SK-N-SH (cell line): ENCODE data around the gene RPS28. TPM values are rescaled to one million over a fixed set of nuclear protein-coding genes. Genes with fewer than 3 reads are reported as not detected.

Experiments
- CTCF ChIA-PET: fragments of 300-600, 350-600 bp; formaldehyde crosslinking; extraction: SDS; loops from one replicate; lab custom pipeline; 2021; lab: Yijun Ruan, JAX
- POLR2A ChIA-PET: fragments of 350-600 bp; sonication (Branson Sonifier 250); formaldehyde crosslinking; extraction: SDS; loops from one replicate; lab custom pipeline; 2020; ENCODE audit warnings: antibody characterized with exemption, inconsistent platforms; lab: Yijun Ruan, JAX
- DNase-seq: peaks from one replicate; pipeline ENCODE4 v3.0.0; 2012
- H2AFZ ChIP-seq: fragments of 200-600 bp; sonication (generic); 2 replicates; pipeline ENCODE4 v1.8.1; 2016; ENCODE audit warnings: antibody characterized with exemption, mild to moderate bottlenecking, low read depth
- H3F3A ChIP-seq: fragments of 200-600 bp; sonication (generic); replicated peaks from 2 replicates; pipeline ENCODE3; 2016; ENCODE audit warnings: antibody characterized with exemption, mild to moderate bottlenecking; ENCODE audit not compliant: insufficient read depth
- H3K27ac ChIP-seq, 2 experiments: fragments of 200-500 bp in 1 of 2; fragments of 200-600 bp in 1 of 2; sonication (Bioruptor generic) in 1 of 2; sonication (generic), shearing (Covaris generic) in 1 of 2; 2 replicates each; pipeline versions ENCODE4 v1.5.1 to v1.6.1; 2014 to 2016; ENCODE audit warnings: low read depth in 2 of 2, inconsistent platforms in 1 of 2, low read length in 1 of 2, mild to moderate bottlenecking in 1 of 2, mixed read lengths in 1 of 2
- H3K27me3 ChIP-seq: fragments of 200-600 bp; sonication (generic), shearing (Covaris generic); 2 replicates; pipeline ENCODE4 v1.6.1; 2016; ENCODE audit warnings: mixed run types; ENCODE audit not compliant: insufficient read depth
- H3K36me3 ChIP-seq, 2 experiments: fragments of 200-500 bp in 1 of 2; fragments of 200-600 bp in 1 of 2; sonication (Bioruptor generic) in 1 of 2; sonication (generic) in 1 of 2; replicated peaks in 1 of 2; 2 replicates each; pipeline versions ENCODE3 to v1.5.1; 2014 to 2016; ENCODE audit warnings: low read length in 1 of 2, mild to moderate bottlenecking in 1 of 2; ENCODE audit not compliant: insufficient read depth in 2 of 2, control insufficient read depth in 1 of 2
- H3K4me1 ChIP-seq, 2 experiments: fragments of 200-500 bp in 1 of 2; fragments of 200-600 bp in 1 of 2; sonication (Bioruptor generic) in 1 of 2; sonication (generic), shearing (Covaris generic) in 1 of 2; 2 replicates each; pipeline versions ENCODE4 v1.5.1 to v1.6.1; 2014 to 2016; ENCODE audit warnings: low read depth in 1 of 2, low read length in 1 of 2, mixed run types in 1 of 2; ENCODE audit not compliant: insufficient read depth in 2 of 2, control insufficient read depth in 1 of 2
- H3K4me2 ChIP-seq: fragments of 200-600 bp; sonication (generic), shearing (Covaris generic); 2 replicates; pipeline ENCODE4 v1.6.1; 2017; ENCODE audit warnings: mixed run types
- H3K4me3 ChIP-seq, 2 experiments: fragments of 200-500 bp in 1 of 2; fragments of 200-600 bp in 1 of 2; sonication (Bioruptor generic) in 1 of 2; sonication (generic), shearing (Covaris generic) in 1 of 2; 2 replicates each; pipeline versions ENCODE4 v1.5.1 to v1.8.1; 2014 to 2016; ENCODE audit warnings: low read depth in 2 of 2, inconsistent platforms in 1 of 2, low read length in 1 of 2, mild to moderate bottlenecking in 1 of 2, mixed read lengths in 1 of 2, moderate library complexity in 1 of 2
- H3K79me2 ChIP-seq: fragments of 200-600 bp; sonication (generic); 2 replicates; pipeline ENCODE4 v1.8.1; 2017; ENCODE audit warnings: mild to moderate bottlenecking; ENCODE audit not compliant: insufficient read depth
- H3K9ac ChIP-seq: fragments of 200-600 bp; sonication (generic); 2 replicates; pipeline ENCODE4 v1.6.1; 2017; ENCODE audit warnings: mixed run types
- H3K9me2 ChIP-seq: fragments of 200-600 bp; sonication (generic); 2 replicates; pipeline ENCODE4 v1.6.1; 2017; ENCODE audit warnings: mixed run types
- H3K9me3 ChIP-seq: fragments of 200-600 bp; sonication (generic); 2 replicates; pipeline ENCODE4 v1.6.1; 2017; ENCODE audit warnings: mixed run types, mild to moderate bottlenecking, moderate library complexity
- H4K20me1 ChIP-seq: fragments of 200-600 bp; sonication (generic); 2 replicates; pipeline ENCODE4 v1.6.1; 2017; ENCODE audit warnings: mild to moderate bottlenecking, mixed run types; ENCODE audit not compliant: insufficient read depth
- CHD2 ChIP-seq: fragments of 150-350 bp; IDR thresholded peaks from 2 replicates; pipeline ENCODE4 v1.6.1; 2018; ENCODE audit warnings: low read length; ENCODE audit not compliant: partially characterized antibody
- ELF1 ChIP-seq: IDR thresholded peaks from 2 replicates; pipeline ENCODE4 v1.4.0; 2012
- EZH2phosphoT487 ChIP-seq: fragments of 200-600 bp; sonication (generic); IDR thresholded peaks from 2 replicates; pipeline ENCODE4 v1.6.1; 2017; ENCODE audit warnings: low read depth, mixed run types, mild to moderate bottlenecking, antibody characterized with exemption, moderate library complexity, borderline replicate concordance
- FOSL2 ChIP-seq: IDR thresholded peaks from 2 replicates; pipeline ENCODE4 v1.4.0; 2012; ENCODE audit warnings: low read depth, mild to moderate bottlenecking, moderate library complexity, borderline replicate concordance
- FOXM1 ChIP-seq: IDR thresholded peaks from 2 replicates; pipeline ENCODE4 v1.4.0; 2012; ENCODE audit warnings: low read depth, mild to moderate bottlenecking
- GABPA ChIP-seq: IDR thresholded peaks from 2 replicates; pipeline ENCODE4 v1.4.0; 2012; ENCODE audit warnings: low read depth, mild to moderate bottlenecking
- GATA2 ChIP-seq: sonication (generic); formaldehyde crosslinking; IDR thresholded peaks from 2 replicates; pipeline ENCODE4 v1.5.0; 2020; ENCODE audit warnings: mild to moderate bottlenecking, missing genetic modification reagents
- JUND ChIP-seq: IDR thresholded peaks from 2 replicates; pipeline ENCODE4 v1.4.0; 2012
- MEF2A ChIP-seq: IDR thresholded peaks from 2 replicates; pipeline ENCODE4 v1.4.0; 2012; ENCODE audit warnings: low read depth, borderline replicate concordance
- MXI1 ChIP-seq: IDR thresholded peaks from 2 replicates; pipeline ENCODE4 v1.6.1; 2012; ENCODE audit warnings: mild to moderate bottlenecking, low read depth, low read length, improper control_type of control experiment
- NFIC ChIP-seq: IDR thresholded peaks from 2 replicates; pipeline ENCODE4 v1.4.0; 2012; ENCODE audit warnings: borderline replicate concordance
- NRF1 ChIP-seq: IDR thresholded peaks from 2 replicates; pipeline ENCODE4 v1.6.1; 2012; ENCODE audit warnings: low read depth, mild to moderate bottlenecking, low read length
- POLR2AphosphoS5 ChIP-seq: IDR thresholded peaks from 2 replicates; pipeline ENCODE4 v1.6.1; 2012; ENCODE audit warnings: low read depth, low read length
- RAD21 ChIP-seq: IDR thresholded peaks from 2 replicates; pipeline ENCODE4 v1.6.1; 2012; ENCODE audit warnings: mild to moderate bottlenecking, low read length
- RCOR1 ChIP-seq: fragments of 150-350 bp; IDR thresholded peaks from 2 replicates; pipeline ENCODE4 v1.6.1; 2017; ENCODE audit warnings: antibody characterized with exemption, low read length
- RFX5 ChIP-seq: IDR thresholded peaks from 2 replicates; pipeline ENCODE4 v1.6.1; 2012; ENCODE audit warnings: mild to moderate bottlenecking, improper control_type of control experiment, low read length
- SIN3A ChIP-seq: IDR thresholded peaks from 2 replicates; pipeline ENCODE4 v1.6.1; 2012; ENCODE audit warnings: low read depth, mild to moderate bottlenecking, low read length, moderate library complexity, borderline replicate concordance
- SMC3 ChIP-seq: IDR thresholded peaks from 2 replicates; pipeline ENCODE4 v1.6.1; 2012; ENCODE audit warnings: low read depth, low read length, improper control_type of control experiment
- TAF1 ChIP-seq: IDR thresholded peaks from 2 replicates; pipeline ENCODE4 v1.6.1; 2012; ENCODE audit warnings: low read depth, mild to moderate bottlenecking, low read length, moderate library complexity, borderline replicate concordance
- TCF12 ChIP-seq: IDR thresholded peaks from 2 replicates; pipeline ENCODE4 v1.4.0; 2012
- TEAD4 ChIP-seq: IDR thresholded peaks from 2 replicates; pipeline ENCODE4 v1.4.0; 2012; ENCODE audit warnings: mild to moderate bottlenecking, borderline replicate concordance; ENCODE audit not compliant: insufficient read depth
- YY1 ChIP-seq: IDR thresholded peaks from 2 replicates; pipeline ENCODE4 v1.4.0; 2012; ENCODE audit warnings: low read depth, mild to moderate bottlenecking
- WGBS: methylation state at CpG from one replicate; pipeline ENCODE4 v1.1.6; 2017; ENCODE audit warnings: low lambda C conversion rate; 5-methylcytosine and 5-hydroxymethylcytosine counted together
- polyA plus RNA-seq, 3 experiments: library from polyadenylated mRNA; depleted of rRNA; stranded (reverse); fragments of >200 nt; gene quantifications; 2 replicates each; pipeline ENCODE4 v1.2.3, GENCODE V29; 2012
- TF ChIP-seq, protein P1 (sequence below): IDR thresholded peaks from 2 replicates; pipeline ENCODE4 v1.4.0; 2012; ENCODE audit warnings: low read depth, borderline replicate concordance
- TF ChIP-seq, protein P2 (sequence below): IDR thresholded peaks from 2 replicates; pipeline ENCODE4 v1.4.0; 2012; ENCODE audit warnings: low read depth
- TF ChIP-seq, protein P3 (sequence below): fragments of 150-350 bp; IDR thresholded peaks from 2 replicates; pipeline ENCODE4 v1.6.1; 2016; ENCODE audit warnings: mild to moderate bottlenecking, low read depth, low read length
- TF ChIP-seq, protein P4 (sequence below): IDR thresholded peaks from 2 replicates; pipeline ENCODE4 v1.4.0; 2012; ENCODE audit warnings: low read depth, borderline replicate concordance
- TF ChIP-seq, protein P5 (sequence below): fragments of 200-600 bp; sonication (generic); IDR thresholded peaks from 2 replicates; pipeline ENCODE4 v1.6.1; 2017; ENCODE audit warnings: antibody characterized with exemption, mild to moderate bottlenecking, moderate library complexity

RPS28 gene
- polyA plus RNA-seq (2012; rRNA removed) = 410 and 601 TPM in 2 replicates
- 358 and 452 TPM in 2 replicates for polyA plus RNA-seq (2012; cell fraction: cytosol; rRNA removed)
- 158 and 329 TPM in 2 replicates for polyA plus RNA-seq (2012; cell fraction: nucleus; rRNA removed)

DNA sequence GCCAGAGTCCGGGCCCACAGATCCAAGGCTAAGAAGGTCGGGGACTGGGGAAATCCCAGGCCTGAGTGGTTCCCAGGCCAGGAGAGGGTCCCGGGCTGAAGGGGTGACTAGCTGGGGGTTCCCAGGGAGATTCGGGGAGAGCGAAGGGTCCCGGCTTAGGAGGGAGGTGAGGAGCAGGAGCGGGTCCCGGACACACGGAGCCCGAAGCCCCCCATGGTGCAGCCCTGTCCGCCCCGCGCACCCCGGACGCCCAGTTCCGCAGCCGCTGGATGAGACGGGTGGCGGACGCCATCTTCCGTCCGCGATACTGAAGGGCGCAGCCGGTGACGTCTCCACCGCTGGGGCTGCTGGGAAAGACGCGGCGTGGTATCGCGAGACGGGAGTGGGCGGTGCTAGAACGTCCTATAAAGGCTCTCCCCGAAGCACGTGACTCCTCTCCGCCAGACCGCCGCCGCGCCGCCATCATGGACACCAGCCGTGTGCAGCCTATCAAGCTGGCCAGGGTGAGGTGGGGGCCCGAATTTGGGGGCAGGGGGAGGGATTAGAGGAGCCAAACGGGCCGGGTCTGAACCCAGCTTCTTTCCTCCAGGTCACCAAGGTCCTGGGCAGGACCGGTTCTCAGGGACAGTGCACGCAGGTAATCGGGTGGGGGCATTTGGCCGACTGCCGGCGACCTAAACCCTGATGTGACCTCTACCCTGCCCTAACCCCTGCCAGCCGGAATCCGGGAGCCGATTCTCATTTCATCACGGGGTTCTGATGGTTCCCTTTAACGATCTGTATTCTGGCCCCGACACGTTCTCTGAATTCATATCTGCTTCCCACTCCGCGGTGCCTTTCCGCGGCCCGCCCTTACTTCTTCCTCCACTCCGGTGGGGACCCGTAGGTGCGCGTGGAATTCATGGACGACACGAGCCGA is at the start of gene RPS28, which contains the start of gene NDUFA7:
RPS28 (plus strand) TSS at position 430 of the 919 bp plus-strand sequence; CDS start at position 465, 35 bp downstream.
NDUFA7 (minus strand) TSS at position 309 of the 919 bp plus-strand sequence; CDS start at position 292, 17 bp downstream.
- H2AFZ ChIP-seq = peak within 1 kb of the TSS; percentile 78; the same call in 1 of the 2 replicates
- peaks cover 62% of the 10 kb centered on the region for H3K79me2 ChIP-seq
- no peaks in the 10 kb centered on the region for H3K9me3 ChIP-seq
- peak within 1 kb of the TSS; percentile 99 for H3K4me2 ChIP-seq
- no peaks in the 10 kb centered on the region for H3K27me3 ChIP-seq
- peak; percentile 97 for DNase-seq
- H3K9ac ChIP-seq = peak within 1 kb of the TSS; percentile 99
- POLR2A ChIA-PET = interaction anchor here (0.7 to 1.8 kb wide), 9 partner anchors 10 to 260 kb away, joined by 3 to 6 read pairs (median 4); partner anchors contain the start of gene ZNF414
- peaks cover 10% of the 10 kb centered on the region for H3F3A ChIP-seq
- H3K27ac ChIP-seq = peak within 1 kb of the TSS; percentile 65 to 79
- CTCF ChIA-PET = interaction anchor here (0.6 to 2.9 kb wide), 5 partner anchors 14 to 1897 kb away, joined by 3 to 14 read pairs (median 4); partner anchors contain the start of gene KHSRP
- H3K4me1 ChIP-seq = peaks cover 14 to 16% of the 10 kb centered on the region in 2 experiments; a peak in 2 of 4 replicates
- peaks cover 7 to 15% of the 10 kb centered on the region in 2 experiments for H3K36me3 ChIP-seq
- peaks cover 18% of the 10 kb centered on the region for H4K20me1 ChIP-seq
- H3K4me3 ChIP-seq = peak within 1 kb of the TSS; percentile 87 to 99
- no peaks in the 10 kb centered on the region for H3K9me2 ChIP-seq
- 1% methylated on average over 52 of the region's 72 CpGs for WGBS
- TF ChIP-seq SMC3 (no peak), TCF12 (no peak; the same call in 1 of the 2 replicates), EZH2phosphoT487 (no peak), TEAD4 (no peak), FOXM1 (no peak), POLR2AphosphoS5 (peak; percentile 97), GABPA (no peak), RAD21 (0 out of 2 replicates have a peak, but pooled peaks have one; percentile 26), SIN3A (peak; percentile 97), MEF2A (no peak), GATA2 (CRISPR knock-in tag) (no peak), NFIC (no peak), JUND (no peak), RFX5 (no peak), YY1 (peak; percentile 92), RCOR1 (no peak), NRF1 (no peak), ELF1 (peak; percentile 44; the same call in 1 of the 2 replicates), TAF1 (peak; percentile 99), MXI1 (peak; percentile 77), CHD2 (peak; percentile 99), FOSL2 (no peak)
- TF ChIP-seq, protein P1, sequence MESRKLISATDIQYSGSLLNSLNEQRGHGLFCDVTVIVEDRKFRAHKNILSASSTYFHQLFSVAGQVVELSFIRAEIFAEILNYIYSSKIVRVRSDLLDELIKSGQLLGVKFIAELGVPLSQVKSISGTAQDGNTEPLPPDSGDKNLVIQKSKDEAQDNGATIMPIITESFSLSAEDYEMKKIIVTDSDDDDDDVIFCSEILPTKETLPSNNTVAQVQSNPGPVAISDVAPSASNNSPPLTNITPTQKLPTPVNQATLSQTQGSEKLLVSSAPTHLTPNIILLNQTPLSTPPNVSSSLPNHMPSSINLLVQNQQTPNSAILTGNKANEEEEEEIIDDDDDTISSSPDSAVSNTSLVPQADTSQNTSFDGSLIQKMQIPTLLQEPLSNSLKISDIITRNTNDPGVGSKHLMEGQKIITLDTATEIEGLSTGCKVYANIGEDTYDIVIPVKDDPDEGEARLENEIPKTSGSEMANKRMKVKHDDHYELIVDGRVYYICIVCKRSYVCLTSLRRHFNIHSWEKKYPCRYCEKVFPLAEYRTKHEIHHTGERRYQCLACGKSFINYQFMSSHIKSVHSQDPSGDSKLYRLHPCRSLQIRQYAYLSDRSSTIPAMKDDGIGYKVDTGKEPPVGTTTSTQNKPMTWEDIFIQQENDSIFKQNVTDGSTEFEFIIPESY = peak; percentile 99
- TF ChIP-seq, protein P2, sequence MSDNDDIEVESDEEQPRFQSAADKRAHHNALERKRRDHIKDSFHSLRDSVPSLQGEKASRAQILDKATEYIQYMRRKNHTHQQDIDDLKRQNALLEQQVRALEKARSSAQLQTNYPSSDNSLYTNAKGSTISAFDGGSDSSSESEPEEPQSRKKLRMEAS = peak; percentile 91
- TF ChIP-seq, protein P3, sequence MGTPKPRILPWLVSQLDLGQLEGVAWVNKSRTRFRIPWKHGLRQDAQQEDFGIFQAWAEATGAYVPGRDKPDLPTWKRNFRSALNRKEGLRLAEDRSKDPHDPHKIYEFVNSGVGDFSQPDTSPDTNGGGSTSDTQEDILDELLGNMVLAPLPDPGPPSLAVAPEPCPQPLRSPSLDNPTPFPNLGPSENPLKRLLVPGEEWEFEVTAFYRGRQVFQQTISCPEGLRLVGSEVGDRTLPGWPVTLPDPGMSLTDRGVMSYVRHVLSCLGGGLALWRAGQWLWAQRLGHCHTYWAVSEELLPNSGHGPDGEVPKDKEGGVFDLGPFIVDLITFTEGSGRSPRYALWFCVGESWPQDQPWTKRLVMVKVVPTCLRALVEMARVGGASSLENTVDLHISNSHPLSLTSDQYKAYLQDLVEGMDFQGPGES = no peak
- TF ChIP-seq, protein P4, sequence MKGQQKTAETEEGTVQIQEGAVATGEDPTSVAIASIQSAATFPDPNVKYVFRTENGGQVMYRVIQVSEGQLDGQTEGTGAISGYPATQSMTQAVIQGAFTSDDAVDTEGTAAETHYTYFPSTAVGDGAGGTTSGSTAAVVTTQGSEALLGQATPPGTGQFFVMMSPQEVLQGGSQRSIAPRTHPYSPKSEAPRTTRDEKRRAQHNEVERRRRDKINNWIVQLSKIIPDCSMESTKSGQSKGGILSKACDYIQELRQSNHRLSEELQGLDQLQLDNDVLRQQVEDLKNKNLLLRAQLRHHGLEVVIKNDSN = peak; percentile 92
- TF ChIP-seq, protein P5, sequence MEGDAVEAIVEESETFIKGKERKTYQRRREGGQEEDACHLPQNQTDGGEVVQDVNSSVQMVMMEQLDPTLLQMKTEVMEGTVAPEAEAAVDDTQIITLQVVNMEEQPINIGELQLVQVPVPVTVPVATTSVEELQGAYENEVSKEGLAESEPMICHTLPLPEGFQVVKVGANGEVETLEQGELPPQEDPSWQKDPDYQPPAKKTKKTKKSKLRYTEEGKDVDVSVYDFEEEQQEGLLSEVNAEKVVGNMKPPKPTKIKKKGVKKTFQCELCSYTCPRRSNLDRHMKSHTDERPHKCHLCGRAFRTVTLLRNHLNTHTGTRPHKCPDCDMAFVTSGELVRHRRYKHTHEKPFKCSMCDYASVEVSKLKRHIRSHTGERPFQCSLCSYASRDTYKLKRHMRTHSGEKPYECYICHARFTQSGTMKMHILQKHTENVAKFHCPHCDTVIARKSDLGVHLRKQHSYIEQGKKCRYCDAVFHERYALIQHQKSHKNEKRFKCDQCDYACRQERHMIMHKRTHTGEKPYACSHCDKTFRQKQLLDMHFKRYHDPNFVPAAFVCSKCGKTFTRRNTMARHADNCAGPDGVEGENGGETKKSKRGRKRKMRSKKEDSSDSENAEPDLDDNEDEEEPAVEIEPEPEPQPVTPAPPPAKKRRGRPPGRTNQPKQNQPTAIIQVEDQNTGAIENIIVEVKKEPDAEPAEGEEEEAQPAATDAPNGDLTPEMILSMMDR = no peak
